Fibroblast of peridontal ligament (primary cell): ENCODE measurements around the gene TSSK6.

ENCODE experiments used
- DNase-seq: peaks from one replicate; pipeline ENCODE4 v3.0.0-alpha.2; 2010; ENCODE audit errors: extremely low read depth

Gene TSSK6

GRCh38 chr19:19464339-19465098, 50.8 kb downstream of the TSSK6 start:
- DNase-seq, result peak; percentile 77
